Right ventricle myocardium inferior (tissue), 1 donor: Measurements from ENCODE around the gene C5orf63. TPM values are rescaled to one million over a fixed set of nuclear protein-coding genes. Genes with fewer than 3 reads are reported as not detected.
"Not testable (repeated sequence)": the region's sequence is repeated elsewhere in the genome, so short reads cannot be mapped to it uniquely, and the experiment has no call there.

ENCODE experiments used
- ATAC-seq: fragments of 200-7000 bp; cut with Tn5 transposase; one replicate; pipeline ENCODE4 v1.9.1; 2020; ENCODE audit warnings: mild to moderate bottlenecking, moderate library complexity
- DNase-seq: peaks from one replicate; pipeline ENCODE4 v3.0.0; 2021; ENCODE audit errors: missing footprints
- intact Hi-C: fragments of 100-400 bp; cut with DNase I; formaldehyde crosslinking; loops from one replicate; pipeline ENCODE4 v1.11.0; 2022
- total RNA-seq: library from RNA; stranded (reverse); fragmentation: NEBNext Ultra II Directional; extraction: Animal tissue kit (Norgen Biotek cat#: 25700); gene quantifications from one replicate; pipeline ENCODE4 v1.2.1, GENCODE V29; 2021
- donor health status: DM: no; HTN: yes; CAD: no; lungs with severe emphysema.

C5orf63 gene
- total RNA-seq, 1 donor from 2014 or later: 11.4 TPM

DNA sequence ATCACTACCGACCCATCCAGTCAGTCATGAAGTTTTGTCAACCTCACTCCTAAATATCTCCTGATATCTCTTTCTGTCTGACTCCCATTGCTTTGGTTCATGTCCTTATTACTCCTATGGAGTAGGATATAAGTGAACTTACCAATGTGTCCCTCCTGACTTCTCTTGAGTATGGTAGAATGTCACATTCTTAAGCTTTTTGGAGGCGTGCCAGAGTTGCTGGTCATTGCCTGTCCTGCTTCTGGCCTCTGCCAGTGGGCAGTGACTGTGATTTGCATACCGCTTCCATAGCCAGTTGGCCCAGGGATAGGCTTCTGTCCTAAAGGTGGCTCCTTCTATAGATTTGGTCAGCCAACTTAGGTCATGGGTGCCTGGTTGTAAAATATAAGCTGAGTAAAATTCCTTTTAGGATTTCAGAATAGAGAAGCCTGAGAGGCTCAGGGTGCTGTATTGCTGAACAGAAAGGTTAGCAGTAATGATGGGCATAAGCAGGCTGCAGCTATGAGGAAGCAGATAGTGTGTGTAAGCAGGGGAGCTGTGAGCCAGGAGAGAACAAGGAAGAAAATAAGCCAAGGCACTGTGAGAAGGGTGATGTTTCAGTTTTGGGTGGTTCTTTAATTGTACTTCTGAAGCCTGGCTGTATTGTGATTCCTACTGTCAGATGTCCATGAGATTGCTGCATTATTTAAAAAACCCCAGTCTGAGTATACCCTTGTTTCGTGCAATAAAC lies 26.8 kb downstream of the C5orf63 start:
- intact Hi-C loops: no loop called here
- no peak for DNase-seq
- ATAC-seq: no peak

- intact Hi-C loops: no loop called here
- DNase-seq (no peak), ATAC-seq (no peak)
Observed at GRCh38 chr5:127042593-127042992, 30.7 kb downstream of the C5orf63 start.

DNA sequence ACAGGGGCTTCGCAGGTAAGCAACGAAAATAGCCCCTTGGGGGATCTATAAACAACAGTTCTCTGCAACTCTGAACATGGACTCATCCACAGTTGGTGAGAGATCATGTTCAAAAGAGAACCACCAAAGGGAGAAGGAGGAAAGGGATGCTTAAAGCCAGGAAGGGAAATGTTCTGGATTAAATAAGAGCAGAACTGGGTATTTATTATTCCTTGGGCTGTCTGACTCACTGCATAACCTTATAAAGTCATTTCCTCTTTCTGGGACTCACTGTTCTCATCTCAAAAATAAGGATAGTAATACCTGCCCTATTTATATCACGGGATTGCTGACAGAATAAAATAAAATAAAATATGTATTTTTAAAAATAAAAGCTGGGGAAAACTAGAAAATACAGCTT lies 31.7 kb downstream of the C5orf63 start:
- no peak for DNase-seq

GRCh38 chr5:127040796-127041520 lies 32.3 kb downstream of the C5orf63 start:
- ATAC-seq (peak; percentile 38), DNase-seq (no peak)
- intact Hi-C loops: no loop called here

More for the DNA sequence above, 31.7 kb downstream of the C5orf63 start:
- intact Hi-C loops: no loop called here
- no peak for ATAC-seq

GRCh38 chr5:127038550-127038949 lies 34.8 kb downstream of the C5orf63 start:
- no peak for DNase-seq
- ATAC-seq: peak; percentile 62
- intact Hi-C loops: loop anchor here (5.0 kb wide), 1 partner anchor 34 kb away; the partner anchor contains the start of gene C5orf63

DNA sequence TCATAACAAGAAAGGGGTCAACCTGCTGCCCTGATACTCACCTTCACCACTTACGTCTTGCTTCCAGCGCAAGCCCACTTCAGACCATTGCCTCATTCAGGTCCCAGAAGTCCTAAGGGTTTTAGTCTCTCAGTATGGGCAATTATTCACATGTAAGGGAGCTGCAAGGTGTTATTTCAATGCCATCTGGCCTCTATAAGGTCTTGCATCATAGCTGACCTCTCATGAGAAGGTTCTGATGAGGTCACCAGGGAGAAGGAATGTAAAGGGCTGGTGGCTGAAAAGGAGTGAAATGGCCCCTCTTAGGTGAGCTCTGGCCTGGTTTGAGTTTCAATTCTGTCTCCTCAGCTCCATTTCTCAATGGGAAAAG lies 41.5 kb downstream of the C5orf63 start:
- intact Hi-C loops: loop anchor here (2.0 to 5.0 kb wide), 2 partner anchors 111 to 185 kb away; no protein-coding TSS in a partner anchor
- no peak for ATAC-seq
- no peak for DNase-seq

DNA sequence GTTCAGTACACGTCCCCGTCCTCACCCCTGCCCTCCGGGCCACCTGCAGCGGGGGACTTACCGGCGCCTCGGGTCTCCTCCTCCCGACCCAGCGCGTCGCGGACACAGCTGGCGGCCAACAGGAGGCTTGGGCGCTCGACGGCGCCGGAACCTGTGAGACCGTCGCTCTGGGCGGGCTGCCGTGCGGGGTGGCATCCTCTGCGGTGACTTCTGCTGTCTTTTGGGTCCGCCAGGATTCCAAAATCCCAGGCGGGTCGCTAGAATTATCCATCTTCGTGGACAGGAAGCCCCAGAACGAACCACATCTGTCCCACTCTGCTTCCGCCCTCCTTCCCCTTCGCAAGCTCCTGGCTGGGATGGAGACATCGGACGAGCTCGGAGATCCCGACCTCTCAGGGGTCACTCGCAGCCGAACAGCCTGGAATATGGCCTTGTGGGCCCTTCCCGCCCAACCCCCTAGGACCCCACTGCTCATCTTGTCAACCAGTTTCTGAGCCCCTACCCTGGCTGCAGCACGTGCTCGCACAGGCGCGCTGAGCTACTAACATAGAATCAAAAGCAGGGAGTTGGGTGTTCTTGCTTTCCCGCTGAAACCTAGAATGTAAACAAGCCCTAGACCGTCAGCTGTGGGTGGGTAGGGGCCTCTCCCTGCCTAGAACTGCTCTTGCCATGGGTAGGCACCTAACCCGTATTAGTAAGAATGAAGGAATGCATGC lies 42.0 kb downstream of the C5orf63 start:
- ATAC-seq (no peak), DNase-seq (peak; percentile 77)
- intact Hi-C loops: loop anchor here (2.0 to 5.0 kb wide), 2 partner anchors 111 to 184 kb away; no protein-coding TSS in a partner anchor

- intact Hi-C loops: loop anchor here (2.0 to 5.0 kb wide), 2 partner anchors 110 to 183 kb away; no protein-coding TSS in a partner anchor
- DNase-seq (peak; percentile 98), ATAC-seq (peak; percentile 100)
Observed at GRCh38 chr5:127030259-127031146, 42.8 kb downstream of the C5orf63 start, which contains the start of gene MARCHF3. TSS of gene MARCHF3 (minus strand) at chr5:127030558. CDS start at chr5:126918171, 112,387 bp downstream.

DNA sequence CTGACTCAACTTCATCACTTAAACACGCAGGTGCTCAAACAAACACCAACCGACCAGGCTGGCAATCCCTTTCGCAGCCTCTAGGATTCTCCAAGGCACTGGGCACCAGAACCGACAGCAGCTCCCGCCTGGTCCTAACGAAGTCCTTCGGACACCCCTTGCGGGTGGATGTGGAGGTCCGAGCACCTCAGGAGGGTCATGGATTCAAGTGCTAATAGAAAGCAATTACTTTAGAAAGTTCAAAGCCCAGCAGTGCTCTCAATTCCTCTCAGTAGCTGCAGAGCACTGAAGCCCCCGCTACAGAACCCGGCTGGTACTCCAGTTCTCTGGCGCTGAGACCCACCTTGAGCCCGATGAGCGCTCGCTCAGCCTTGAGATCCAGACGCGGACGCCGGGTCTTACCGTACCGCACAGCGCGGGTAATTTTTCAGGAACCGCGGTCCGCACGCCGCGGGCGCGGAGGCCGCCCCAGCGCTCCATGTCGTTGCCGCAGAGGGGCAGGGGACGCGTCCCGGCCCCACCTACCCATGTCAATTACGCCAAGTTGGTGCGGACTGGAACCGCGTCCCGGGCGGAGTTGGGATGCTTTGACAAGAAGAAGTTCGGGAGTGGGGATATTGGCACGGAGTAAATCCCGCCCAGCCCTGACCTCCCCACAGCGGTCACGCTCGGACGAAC lies 43.6 kb downstream of the C5orf63 start:
- DNase-seq: peak; percentile 78
- peak; percentile 35 for ATAC-seq
- intact Hi-C loops: loop anchor here (2.0 to 5.0 kb wide), 3 partner anchors 57 to 182 kb away; no protein-coding TSS in a partner anchor

GRCh38 chr5:127028822-127029457 lies 44.4 kb downstream of the C5orf63 start:
- ATAC-seq (no peak), DNase-seq (peak; percentile 72)
- intact Hi-C loops: loop anchor here (5.0 kb wide), 1 partner anchor 57 kb away; no protein-coding TSS in a partner anchor

GRCh38 chr5:127027539-127027938 lies 45.8 kb downstream of the C5orf63 start:
- ATAC-seq: no peak
- no peak for DNase-seq
- intact Hi-C loops: loop anchor here (5.0 kb wide), 1 partner anchor 55 kb away; no protein-coding TSS in a partner anchor

DNA sequence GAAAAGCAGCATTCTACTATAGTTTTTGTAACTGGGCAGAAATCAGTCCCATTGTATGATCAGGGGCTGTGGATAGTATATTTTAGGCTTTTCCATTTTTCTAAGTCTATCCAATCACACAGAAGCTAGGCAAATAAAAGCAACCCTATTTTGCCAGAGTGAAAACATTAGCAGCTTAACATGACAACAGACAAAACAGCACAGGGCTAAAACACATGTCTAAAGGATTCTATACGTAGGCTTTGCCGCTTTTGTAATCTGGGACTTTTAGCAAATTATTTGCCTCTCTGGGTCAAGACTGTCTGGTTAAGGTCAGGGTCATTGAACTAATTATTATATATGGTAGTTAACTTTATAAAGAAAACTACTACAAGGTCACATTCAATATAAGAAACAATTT lies 47.1 kb downstream of the C5orf63 start:
- DNase-seq: no peak
- intact Hi-C loops: loop anchor here (5.0 kb wide), 1 partner anchor 54 kb away; no protein-coding TSS in a partner anchor
- no peak for ATAC-seq

DNA sequence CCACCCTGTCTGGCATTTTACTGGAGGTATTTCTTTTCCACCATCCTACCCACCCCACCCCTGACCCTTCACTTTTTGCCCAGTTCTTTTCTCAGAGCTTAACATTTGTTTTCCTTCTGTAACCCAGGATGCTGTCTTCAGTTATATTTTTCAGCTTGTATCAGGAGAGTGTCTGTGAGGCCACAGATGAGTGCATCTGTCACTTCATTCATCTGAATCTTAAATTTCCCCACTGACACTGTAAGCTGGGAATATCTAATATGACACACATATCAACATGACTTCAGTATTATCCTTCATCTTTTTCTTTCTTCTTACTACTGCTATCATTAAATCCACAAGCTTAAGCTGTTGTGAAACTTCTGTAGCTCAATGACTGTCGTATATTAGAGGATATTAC lies 47.8 kb downstream of the C5orf63 start:
- DNase-seq: no peak
- no peak for ATAC-seq
- intact Hi-C loops: loop anchor here (5.0 kb wide), 1 partner anchor 53 kb away; no protein-coding TSS in a partner anchor

- ATAC-seq (no peak), DNase-seq (no peak)
- intact Hi-C loops: loop anchor here (5.0 kb wide), 1 partner anchor 53 kb away; no protein-coding TSS in a partner anchor
Observed at GRCh38 chr5:127024821-127025220, 48.5 kb downstream of the C5orf63 start.

GRCh38 chr5:127023552-127024191 lies 49.6 kb downstream of the C5orf63 start:
- ATAC-seq, DNase-seq, intact Hi-C loops: not testable (repeated sequence)

GRCh38 chr5:127022846-127023245 lies 50.5 kb downstream of the C5orf63 start:
- no peak for DNase-seq
- intact Hi-C loops: no loop called here
- ATAC-seq: no peak
